Lower lobe of right lung (tissue), 2 donors: Measurements from ENCODE around the gene SAMD15. TPM values are rescaled to one million over a fixed set of nuclear protein-coding genes. Genes with fewer than 3 reads are reported as not detected.

ENCODE experiments used
- ATAC-seq, 2 donors: fragments of 200-7000 bp; cut with Tn5 transposase; one replicate each; pipeline ENCODE4 v1.9.1; 2020 to 2022; ENCODE audit warnings: mild to moderate bottlenecking in 2 of 2, moderate library complexity in 2 of 2
- DNase-seq: peaks from one replicate; pipeline ENCODE4 v3.0.0-alpha.2; 2020
- H3K27ac ChIP-seq: fragments of 200-600 bp; one replicate; pipeline ENCODE4 v1.8.0; 2022
- H3K27me3 ChIP-seq: fragments of 200-600 bp; one replicate; pipeline ENCODE4 v1.8.0; 2022; ENCODE audit warnings: low read depth
- H3K36me3 ChIP-seq: fragments of 200-600 bp; one replicate; pipeline ENCODE4 v1.8.0; 2022; ENCODE audit warnings: mild to moderate bottlenecking
- H3K4me1 ChIP-seq: fragments of 200-600 bp; one replicate; pipeline ENCODE4 v1.8.0; 2022
- H3K4me3 ChIP-seq: fragments of 200-600 bp; one replicate; pipeline ENCODE4 v1.8.0; 2022; ENCODE audit warnings: mild to moderate bottlenecking
- H3K9me3 ChIP-seq: fragments of 200-600 bp; one replicate; pipeline ENCODE4 v1.8.0; 2022
- CTCF ChIP-seq: fragments of 200-600 bp; IDR thresholded peaks from one replicate; pipeline ENCODE4 v1.8.0; 2022; ENCODE audit warnings: antibody characterized with exemption, mild to moderate bottlenecking
- intact Hi-C: fragments of 100-400 bp; cut with DNase I; formaldehyde crosslinking; loops from one replicate; pipeline ENCODE4 v1.11.0; 2022
- total RNA-seq: library from RNA; stranded (reverse); fragmentation: NEBNext Ultra II Directional; extraction: Animal tissue kit (Norgen Biotek cat#: 25700); gene quantifications from one replicate; pipeline ENCODE4 v1.2.1, GENCODE V29; 2021
- donor health status: DM: no; HTN: yes; CAD: no; lungs with severe emphysema.

SAMD15 gene
- total RNA-seq, 1 donor from 2014 or later: 2.8 TPM

GRCh38 chr14:77359626-77360025 lies 17.6 kb upstream of the SAMD15 start:
- intact Hi-C loops: no loop called here
- no peaks in the 10 kb centered on the region for H3K9me3 ChIP-seq

GRCh38 chr14:77364146-77364545 lies 13.0 kb upstream of the SAMD15 start:
- TF ChIP-seq CTCF: no peak
- DNase-seq (no peak), ATAC-seq (no peak)
- intact Hi-C loops: no loop called here
- H3K9me3 ChIP-seq: no peaks in the 10 kb centered on the region
- no peaks in the 10 kb centered on the region for H3K27me3 ChIP-seq
- H3K27ac ChIP-seq: no peak overlapping the region
- no peaks in the 10 kb centered on the region for H3K36me3 ChIP-seq
- no peak overlapping the region for H3K4me3 ChIP-seq
- no peaks in the 10 kb centered on the region for H3K4me1 ChIP-seq

More at GRCh38 chr14:77359626-77360025, 17.6 kb upstream of the SAMD15 start:
- no peaks in the 10 kb centered on the region for H3K27me3 ChIP-seq
- H3K4me3 ChIP-seq: no peak overlapping the region
- no peak for ATAC-seq
- H3K36me3 ChIP-seq: no peaks in the 10 kb centered on the region
- no peak for DNase-seq
- no peak overlapping the region for H3K27ac ChIP-seq
- H3K4me1 ChIP-seq: no peaks in the 10 kb centered on the region
- no peak for TF ChIP-seq CTCF

GRCh38 chr14:77369285-77369684 lies 7.9 kb upstream of the SAMD15 start:
- ATAC-seq: no peak
- intact Hi-C loops: no loop called here
- Histone ChIP-seq H3K27ac (no peak overlapping the region), H3K36me3 (no peaks in the 10 kb centered on the region), H3K4me3 (no peak overlapping the region), H3K27me3 (no peaks in the 10 kb centered on the region), H3K4me1 (no peaks in the 10 kb centered on the region), H3K9me3 (no peaks in the 10 kb centered on the region)
- TF ChIP-seq CTCF: no peak
- no peak for DNase-seq

- no peaks in the 10 kb centered on the region for H3K27me3 ChIP-seq
- no peaks in the 10 kb centered on the region for H3K36me3 ChIP-seq
- ATAC-seq: no peak
- H3K4me1 ChIP-seq: peaks cover 12% of the 10 kb centered on the region
- H3K27ac ChIP-seq: no peak overlapping the region
- H3K4me3 ChIP-seq: no peak overlapping the region
- no peak for DNase-seq
- intact Hi-C loops: no loop called here
- H3K9me3 ChIP-seq: no peaks in the 10 kb centered on the region
- no peak for TF ChIP-seq CTCF
Measured at GRCh38 chr14:77372304-77372841, 4.8 kb upstream of the SAMD15 start.

GRCh38 chr14:77375164-77375950 lies 1.8 kb upstream of the SAMD15 start:
- Histone ChIP-seq H3K36me3 (no peaks in the 10 kb centered on the region), H3K4me1 (peaks cover 16% of the 10 kb centered on the region), H3K27ac (no peak overlapping the region), H3K9me3 (no peaks in the 10 kb centered on the region), H3K27me3 (no peaks in the 10 kb centered on the region), H3K4me3 (peak overlapping the region; percentile 94)
- intact Hi-C loops: no loop called here
- DNase-seq (no peak), ATAC-seq (no peak)
- TF ChIP-seq CTCF: no peak
